ENCODE results near the gene OBSCN.

- TF ChIP-seq POLR2AphosphoS5 (IDR thresholded peaks at IDR 0.05; ENCODE audit: low read depth, low read length) (no peak), CTCF (IDR thresholded peaks at IDR 0.05) (no peak), REST (IDR thresholded peaks at IDR 0.05; ENCODE audit: insufficient read depth in 1 of 2, low read depth in 2 of 2, low read length in 1 of 2) (no peak)
Observed at GRCh38 chr1:228212415-228212965, 4.6 kb downstream of the OBSCN start.
